GM12875 (cell line): ENCODE data around the gene SOCS6.

Experiments
- H3K4me3 ChIP-seq: one replicate; pipeline ENCODE4 v1.5.1; 2011; ENCODE audit warnings: low read depth, low read length, control low read depth
- CTCF ChIP-seq: IDR thresholded peaks from 2 replicates; pipeline ENCODE4 v1.5.1; 2011; ENCODE audit warnings: low read depth, mild to moderate bottlenecking, control low read depth, inconsistent platforms, low read length, moderate library complexity, borderline replicate concordance; ENCODE audit not compliant: insufficient read depth

The SOCS6 gene

GRCh38 chr18:70256994-70257393 lies 31.9 kb upstream of the SOCS6 start:
- no peak overlapping the region for H3K4me3 ChIP-seq
- TF ChIP-seq CTCF: no peak

GRCh38 chr18:70258243-70258642 lies 30.6 kb upstream of the SOCS6 start:
- H3K4me3 ChIP-seq: no peak overlapping the region
- no peak for TF ChIP-seq CTCF

GRCh38 chr18:70260683-70261082 lies 28.2 kb upstream of the SOCS6 start:
- no peak for TF ChIP-seq CTCF

GRCh38 chr18:70261141-70261788 lies 27.6 kb upstream of the SOCS6 start:
- no peak overlapping the region for H3K4me3 ChIP-seq
- no peak for TF ChIP-seq CTCF

More at GRCh38 chr18:70260683-70261082, 28.2 kb upstream of the SOCS6 start:
- H3K4me3 ChIP-seq: no peak overlapping the region

GRCh38 chr18:70263336-70263735 lies 25.5 kb upstream of the SOCS6 start:
- no peak for TF ChIP-seq CTCF
- H3K4me3 ChIP-seq: no peak overlapping the region

- H3K4me3 ChIP-seq: no peak overlapping the region
- TF ChIP-seq CTCF: no peak
Measured at GRCh38 chr18:70271742-70272141, 17.1 kb upstream of the SOCS6 start.

GRCh38 chr18:70273021-70273420 lies 15.8 kb upstream of the SOCS6 start:
- no peak for TF ChIP-seq CTCF

More at GRCh38 chr18:70273021-70273420, 15.8 kb upstream of the SOCS6 start:
- H3K4me3 ChIP-seq: no peak overlapping the region
